ENCODE results near the gene ZEB2.
A peak's percentile ranks its signal among the peaks of the same experiment; 100 is the strongest.

Gene ZEB2

DNA sequence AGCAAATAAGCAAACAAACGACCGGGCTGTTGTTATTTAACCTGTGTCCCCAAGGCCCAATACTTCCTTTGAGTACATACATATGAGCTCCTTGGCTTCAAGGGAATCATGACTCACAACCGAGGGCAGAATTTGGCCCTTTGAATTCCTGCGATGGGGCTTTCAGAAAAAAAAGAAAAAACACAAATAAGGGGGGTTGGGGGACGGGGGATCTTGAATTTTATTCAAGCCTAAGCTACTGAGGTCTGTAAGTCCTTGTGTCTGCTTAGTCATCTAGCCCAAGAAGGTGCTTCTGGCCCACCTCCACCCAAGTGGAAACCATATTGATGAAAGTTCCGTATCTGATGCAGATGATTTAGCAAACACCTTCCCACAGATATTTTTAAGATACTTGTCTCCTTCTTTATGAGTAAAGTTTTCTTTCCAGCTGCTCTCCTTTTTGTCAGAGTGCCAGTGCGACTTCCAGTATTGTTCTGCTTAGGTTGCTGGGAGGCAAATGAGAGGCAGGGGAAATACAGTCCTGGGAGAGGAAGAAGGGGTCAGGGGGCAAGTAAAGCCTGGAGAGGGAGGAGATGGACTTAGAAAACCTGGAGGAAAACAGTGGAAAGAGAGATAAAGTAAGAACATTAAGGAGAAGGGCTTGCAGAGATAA is 169.6 kb downstream of the ZEB2 start:
- H3K27ac ChIP-seq: peak overlapping the region in 4 of 21 experiments; percentile 12 to 65 (median 46)
- H3K4me3 ChIP-seq: no peak overlapping the region

DNA sequence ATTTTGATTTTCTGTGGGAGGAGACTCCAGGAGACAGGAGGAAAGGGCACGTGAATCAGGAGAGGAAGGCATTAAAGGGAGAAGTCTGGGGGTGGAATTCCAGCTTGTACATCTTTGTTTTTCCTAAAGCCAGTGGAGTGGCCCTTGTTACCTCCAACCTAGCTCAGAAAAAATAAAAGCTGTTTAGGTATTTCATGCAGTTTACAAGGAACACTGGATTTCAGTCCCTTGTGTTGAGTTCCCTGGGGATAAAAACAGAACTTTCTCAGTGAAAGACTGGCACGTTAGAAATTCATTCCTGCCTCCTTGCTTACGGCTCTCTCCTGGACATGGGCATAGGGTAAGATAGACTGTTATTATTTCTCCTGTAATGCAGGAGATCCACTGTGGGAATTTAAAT is 170.2 kb downstream of the ZEB2 start:
- H3K4me3 ChIP-seq: no peak overlapping the region
- peak overlapping the region in 5 of 21 experiments; percentile 6 to 65 (median 52) for H3K27ac ChIP-seq

DNA sequence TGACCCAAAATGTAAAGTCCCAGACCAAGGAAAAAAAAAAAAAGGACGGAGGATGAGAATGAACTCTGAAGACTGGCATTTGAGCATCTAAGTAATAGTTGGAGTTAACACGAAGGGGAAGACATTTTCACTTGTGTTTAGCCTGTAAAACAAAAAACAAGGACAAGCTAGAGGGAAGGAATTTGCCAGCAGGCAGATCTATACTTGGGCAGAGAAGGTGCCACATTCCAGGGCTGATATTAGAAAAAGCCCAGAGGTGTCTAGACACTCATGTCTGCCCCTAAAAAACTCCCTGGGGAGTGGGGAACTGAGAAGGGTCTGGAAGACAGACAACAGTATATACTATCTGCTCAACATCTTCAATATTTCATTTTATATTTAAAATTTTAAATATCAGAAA is 171.1 kb downstream of the ZEB2 start:
- H3K27ac ChIP-seq: peak overlapping the region in 2 of 21 experiments; percentile 58 to 65
- H3K4me3 ChIP-seq: no peak overlapping the region

DNA sequence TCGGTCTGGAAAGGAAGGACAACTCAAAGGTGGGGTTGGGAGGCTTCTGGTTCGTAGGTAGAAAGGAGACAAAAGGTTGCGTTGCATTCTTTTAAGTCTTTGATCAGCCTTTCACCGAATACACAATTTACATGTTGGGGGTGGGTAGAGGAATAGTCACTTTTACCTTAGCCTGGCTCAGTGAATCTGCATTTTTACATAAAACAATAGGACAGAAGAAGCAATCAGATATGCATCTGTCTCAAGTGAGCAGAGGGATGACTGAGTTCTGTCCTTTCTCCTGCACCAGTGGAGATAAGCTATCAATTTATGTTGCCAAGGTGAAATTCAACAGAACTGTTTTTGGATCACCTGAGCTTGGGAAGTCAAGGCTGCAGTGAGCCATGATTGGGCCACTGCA is 173.7 kb downstream of the ZEB2 start:
- no peak overlapping the region for H3K27ac ChIP-seq
- no peak overlapping the region for H3K4me3 ChIP-seq

DNA sequence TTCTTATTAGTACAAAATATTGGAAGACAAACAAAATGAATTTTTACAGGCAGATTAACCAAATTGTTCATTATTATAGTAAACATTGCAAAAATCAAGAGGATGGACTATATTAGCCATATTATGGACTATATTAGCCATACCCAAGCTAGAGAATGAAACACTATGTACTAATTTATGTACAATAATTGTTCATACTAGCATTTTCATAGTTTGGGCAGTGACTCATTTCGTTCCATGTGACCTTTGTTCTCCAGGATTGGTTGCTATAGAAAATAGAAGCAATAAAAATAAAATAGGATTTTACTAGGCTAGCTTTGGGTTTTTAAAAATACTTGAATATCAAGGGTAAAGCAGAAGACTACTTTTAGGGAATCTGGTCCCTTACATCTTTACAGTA is 176.8 kb downstream of the ZEB2 start:
- H3K4me3 ChIP-seq: no peak overlapping the region
- H3K27ac ChIP-seq: no peak overlapping the region

DNA sequence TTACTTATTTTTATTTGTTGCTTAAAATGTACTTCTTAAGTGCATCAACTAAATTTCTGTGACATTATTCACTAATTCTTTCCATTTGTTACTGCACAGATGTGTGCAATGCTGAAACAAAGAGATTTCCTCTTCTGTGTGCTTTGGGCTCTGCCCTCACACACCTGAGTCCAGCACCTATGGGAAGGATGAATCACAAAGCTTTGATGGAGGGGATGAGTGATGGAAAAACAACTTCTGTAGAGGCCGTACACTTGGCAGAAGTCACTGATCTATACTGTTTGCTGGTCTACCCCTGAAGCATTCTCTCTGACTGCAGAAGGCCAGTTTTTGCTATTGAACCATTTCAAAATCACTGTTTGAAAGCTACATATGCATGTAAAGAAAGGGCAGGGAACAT is 178.4 kb downstream of the ZEB2 start:
- Histone ChIP-seq H3K4me3 (no peak overlapping the region), H3K27ac (no peak overlapping the region)

DNA sequence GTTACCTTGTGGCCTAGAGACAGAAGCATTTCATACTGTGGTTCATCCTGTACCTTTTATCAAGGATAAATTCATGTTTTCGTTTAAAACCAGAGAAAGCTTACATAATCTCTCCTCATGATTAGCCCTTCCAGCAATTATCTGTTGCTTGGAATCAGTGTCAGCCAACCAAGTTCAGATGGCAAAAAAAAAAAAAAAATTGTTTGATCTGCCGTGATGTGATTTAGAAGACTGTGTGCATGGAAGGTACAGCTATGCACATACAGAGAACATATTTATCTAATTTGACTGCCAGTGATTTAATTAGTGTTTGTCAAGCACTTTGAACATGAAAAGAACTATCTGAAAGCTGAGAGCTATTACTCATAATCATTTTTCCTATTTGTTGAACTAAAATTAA is 180.9 kb downstream of the ZEB2 start:
- H3K4me3 ChIP-seq: no peak overlapping the region
- H3K27ac ChIP-seq: no peak overlapping the region

DNA sequence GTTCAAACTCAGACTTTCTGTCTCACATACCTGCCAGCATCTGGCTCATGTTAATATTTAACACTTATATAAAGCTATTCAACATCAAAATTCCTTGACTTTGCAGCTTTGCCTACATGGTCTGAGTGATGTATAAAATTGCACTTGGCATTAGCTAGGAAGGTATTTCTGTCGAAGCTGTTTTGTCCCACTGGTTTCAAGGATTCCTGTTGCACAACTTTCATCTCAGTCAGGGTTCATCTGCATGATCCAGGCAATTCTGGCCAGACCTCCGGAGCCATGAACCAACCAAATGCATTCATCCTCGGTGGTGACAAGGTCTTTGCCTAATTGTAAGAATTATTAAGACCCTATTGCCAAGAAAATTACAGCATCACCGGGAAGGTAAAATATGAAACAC is 185.4 kb downstream of the ZEB2 start:
- Histone ChIP-seq H3K27ac (no peak overlapping the region), H3K4me3 (no peak overlapping the region)
